ENCODE data around the gene PTPRA. TPM values are rescaled to one million over a fixed set of nuclear protein-coding genes. Genes with fewer than 3 reads are reported as not detected.

The PTPRA gene
- total RNA-seq, 1 donor from 2014 or later, result 67.0 TPM

GRCh38 chr20:2900845-2901592 is 27.7 kb downstream of the PTPRA start:
- no peak for DNase-seq (ENCODE audit: low spot score in 2 of 2, unreplicated experiment in 2 of 2)
- H3K4me1 Mint-ChIP-seq, result no peaks in the 10 kb centered on the region
- peaks cover 17% of the 10 kb centered on the region for H3K36me3 Mint-ChIP-seq
- TF ChIP-seq CTCF (IDR thresholded peaks at IDR 0.05; ENCODE audit: unreplicated experiment), result no peak
- H3K4me3 Mint-ChIP-seq, result no peak overlapping the region
- no peaks in the 10 kb centered on the region for H3K27me3 Mint-ChIP-seq (ENCODE audit: low read depth)
- H3K27ac Mint-ChIP-seq, result no peak overlapping the region
- peaks cover 18% of the 10 kb centered on the region for H3K9me3 Mint-ChIP-seq

DNA sequence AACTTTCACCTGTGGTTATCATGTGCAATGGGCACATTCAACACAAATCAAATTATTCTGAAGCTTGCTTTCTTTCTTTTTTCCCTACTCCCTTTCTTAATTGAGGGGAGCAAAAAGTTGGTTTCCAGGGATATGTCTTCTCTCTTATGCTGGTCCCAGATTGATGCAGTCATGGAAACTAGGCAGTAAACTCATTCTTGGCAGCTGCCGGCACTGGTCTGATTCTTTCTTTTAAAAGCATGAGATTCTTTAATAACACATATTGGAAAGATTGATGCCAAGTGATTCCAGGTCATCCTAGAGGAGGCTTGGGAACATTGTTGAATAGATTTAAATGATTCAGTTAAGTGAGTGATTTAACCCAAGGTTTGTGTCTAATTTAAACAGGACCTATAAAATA is 29.0 kb downstream of the PTPRA start:
- Mint-ChIP-seq H3K4me1 (no peaks in the 10 kb centered on the region), H3K4me3 (no peak overlapping the region), H3K27me3 (ENCODE audit: low read depth) (no peaks in the 10 kb centered on the region), H3K9me3 (peaks cover 10% of the 10 kb centered on the region), H3K36me3 (peaks cover 8% of the 10 kb centered on the region), H3K27ac (no peak overlapping the region)
- TF ChIP-seq CTCF (IDR thresholded peaks at IDR 0.05; ENCODE audit: unreplicated experiment), result no peak
- no peak for DNase-seq (ENCODE audit: low spot score in 2 of 2, unreplicated experiment in 2 of 2)

- Mint-ChIP-seq H3K27ac (no peak overlapping the region), H3K27me3 (ENCODE audit: low read depth) (no peaks in the 10 kb centered on the region), H3K9me3 (peaks cover 10% of the 10 kb centered on the region), H3K36me3 (peaks cover 8% of the 10 kb centered on the region), H3K4me3 (no peak overlapping the region), H3K4me1 (peaks cover 2% of the 10 kb centered on the region)
- no peak for TF ChIP-seq CTCF (IDR thresholded peaks at IDR 0.05; ENCODE audit: unreplicated experiment)
- DNase-seq (ENCODE audit: low spot score in 2 of 2, unreplicated experiment in 2 of 2), result no peak
Observed at GRCh38 chr20:2902818-2903217, 29.5 kb downstream of the PTPRA start.

DNA sequence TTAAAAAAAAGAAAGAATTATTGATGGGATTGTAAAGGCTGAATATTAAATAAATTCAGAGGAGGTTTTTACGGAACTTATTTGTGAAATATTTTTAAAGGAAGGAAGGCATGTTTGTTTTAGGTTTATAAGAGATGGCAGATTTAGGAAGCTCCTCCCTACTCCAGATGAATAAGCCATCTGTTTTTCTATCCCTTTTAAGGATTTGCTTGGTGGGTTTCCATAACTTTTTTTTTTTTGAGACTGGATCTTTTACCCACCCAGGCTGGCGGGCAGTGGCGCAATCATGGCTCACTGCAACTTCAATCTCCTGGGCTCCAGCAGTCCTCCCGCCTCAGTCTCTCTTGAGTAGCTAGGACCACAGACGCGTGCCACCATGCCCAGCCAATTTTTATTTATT is 30.4 kb downstream of the PTPRA start:
- TF ChIP-seq CTCF (IDR thresholded peaks at IDR 0.05; ENCODE audit: unreplicated experiment), result no peak
- H3K4me3 Mint-ChIP-seq, result no peak overlapping the region
- H3K27me3 Mint-ChIP-seq (ENCODE audit: low read depth), result no peaks in the 10 kb centered on the region
- H3K36me3 Mint-ChIP-seq, result peaks cover 8% of the 10 kb centered on the region
- H3K9me3 Mint-ChIP-seq, result peaks cover 10% of the 10 kb centered on the region
- H3K27ac Mint-ChIP-seq, result no peak overlapping the region
- peaks cover 5% of the 10 kb centered on the region for H3K4me1 Mint-ChIP-seq
- DNase-seq (ENCODE audit: low spot score in 2 of 2, unreplicated experiment in 2 of 2), result no peak

DNA sequence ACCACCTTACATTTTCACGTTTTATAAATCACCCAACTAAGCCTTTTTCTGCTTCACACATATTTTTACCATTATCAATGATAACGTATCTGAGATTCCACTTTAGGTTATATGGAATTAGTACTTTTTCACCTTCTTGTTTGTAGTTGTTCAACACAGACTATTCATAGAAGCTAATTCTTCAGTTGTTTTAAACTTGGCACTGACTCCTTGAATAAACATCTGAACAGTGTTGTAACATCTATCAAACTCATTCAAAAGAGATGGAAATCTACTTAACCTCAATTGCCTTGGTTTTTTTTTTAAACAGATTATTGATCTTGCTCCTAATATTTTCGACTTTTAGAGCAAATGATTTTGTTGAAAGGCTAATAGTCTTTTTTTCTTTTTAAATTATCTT is 34.2 kb downstream of the PTPRA start:
- Mint-ChIP-seq H3K4me3 (no peak overlapping the region), H3K9me3 (peaks cover 10% of the 10 kb centered on the region), H3K27ac (no peak overlapping the region), H3K36me3 (peaks cover 11% of the 10 kb centered on the region), H3K4me1 (peaks cover 7% of the 10 kb centered on the region), H3K27me3 (ENCODE audit: low read depth) (no peaks in the 10 kb centered on the region)
- DNase-seq (ENCODE audit: low spot score in 2 of 2, unreplicated experiment in 2 of 2), result no peak
- no peak for TF ChIP-seq CTCF (IDR thresholded peaks at IDR 0.05; ENCODE audit: unreplicated experiment)

Data from mesothelial cell of epicardium (in vitro differentiated cells).